ENCODE results near the gene ORC4. TPM values are rescaled to one million over a fixed set of nuclear protein-coding genes. Genes with fewer than 3 reads are reported as not detected.

The ORC4 gene
- total RNA-seq, 4 donors from 2014 or later, result 20.2 to 36.8 (median 26.1) TPM

- no peak overlapping the region for H3K27ac ChIP-seq (replicated peaks in 1 of 4)
- peaks cover 6 to 44% (median 16%) of the 10 kb centered on the region in 4 donors for H3K36me3 ChIP-seq
- H3K9me3 ChIP-seq, result no peaks in the 10 kb centered on the region
- intact Hi-C loops (cut with DNase I), result no loop called here
- no peak for TF ChIP-seq CTCF (IDR thresholded peaks at IDR 0.05)
- no peak for TF ChIP-seq POLR2AphosphoS5 (IDR thresholded peaks at IDR 0.05)
- TF ChIP-seq POLR2A (IDR thresholded peaks at IDR 0.05; ENCODE audit: low read depth), result no peak
- no peak for TF ChIP-seq EP300 (IDR thresholded peaks at IDR 0.05)
- no peak for DNase-seq (ENCODE audit: extremely low spot score)
- no peak overlapping the region for H3K4me3 ChIP-seq
- 87% methylated on average over 4 of the region's 4 CpGs for WGBS
- no peaks in the 10 kb centered on the region for H3K27me3 ChIP-seq
- peaks cover 9 to 30% (median 22%) of the 10 kb centered on the region in 4 donors for H3K4me1 ChIP-seq
These were observed 103.4 kb downstream of the ORC4 start for GRCh38 chr2:147917161-147917560.

- 82% methylated on average over 4 of the region's 4 CpGs for WGBS
- no peak for TF ChIP-seq POLR2AphosphoS5 (IDR thresholded peaks at IDR 0.05)
- no peak for TF ChIP-seq EP300 (IDR thresholded peaks at IDR 0.05)
- TF ChIP-seq CTCF (IDR thresholded peaks at IDR 0.05), result no peak
- no peak for TF ChIP-seq POLR2A (IDR thresholded peaks at IDR 0.05; ENCODE audit: low read depth)
- no peak overlapping the region for H3K4me3 ChIP-seq
- no peaks in the 10 kb centered on the region for H3K9me3 ChIP-seq
- peaks cover 6 to 44% (median 16%) of the 10 kb centered on the region in 4 donors for H3K36me3 ChIP-seq
- peaks cover 9 to 30% (median 22%) of the 10 kb centered on the region in 4 donors for H3K4me1 ChIP-seq
- no peak overlapping the region for H3K27ac ChIP-seq (replicated peaks in 1 of 4)
- intact Hi-C loops (cut with DNase I), result no loop called here
- DNase-seq (ENCODE audit: extremely low spot score), result no peak
- no peaks in the 10 kb centered on the region for H3K27me3 ChIP-seq
These were observed 103.8 kb downstream of the ORC4 start for GRCh38 chr2:147916723-147917122.

GRCh38 chr2:147916067-147916466 is 104.5 kb downstream of the ORC4 start:
- WGBS, result 100% methylated on average over 2 of the region's 2 CpGs
- no peak for TF ChIP-seq CTCF (IDR thresholded peaks at IDR 0.05)
- no peak for TF ChIP-seq EP300 (IDR thresholded peaks at IDR 0.05)
- no peak for TF ChIP-seq POLR2A (IDR thresholded peaks at IDR 0.05; ENCODE audit: low read depth)
- TF ChIP-seq POLR2AphosphoS5 (IDR thresholded peaks at IDR 0.05), result no peak
- Histone ChIP-seq H3K27ac (replicated peaks in 1 of 4) (no peak overlapping the region), H3K4me1 (peaks cover 9 to 35% (median 28%) of the 10 kb centered on the region in 4 donors), H3K27me3 (no peaks in the 10 kb centered on the region), H3K36me3 (peaks cover 6 to 38% (median 14%) of the 10 kb centered on the region in 4 donors), H3K4me3 (no peak overlapping the region), H3K9me3 (no peaks in the 10 kb centered on the region)
- no peak for DNase-seq (ENCODE audit: extremely low spot score)
- intact Hi-C loops (cut with DNase I), result no loop called here

GRCh38 chr2:147913701-147914480 is 106.6 kb downstream of the ORC4 start:
- no peaks in the 10 kb centered on the region for H3K9me3 ChIP-seq

More at GRCh38 chr2:147913701-147914480, 106.6 kb downstream of the ORC4 start:
- Histone ChIP-seq H3K4me3 (no peak overlapping the region), H3K27me3 (no peaks in the 10 kb centered on the region), H3K27ac (replicated peaks in 1 of 4) (no peak overlapping the region), H3K36me3 (peaks cover 0 to 25% (median 5%) of the 10 kb centered on the region in 4 donors), H3K4me1 (peaks cover 9 to 45% (median 39%) of the 10 kb centered on the region in 4 donors)
- intact Hi-C loops (cut with DNase I), result no loop called here
- no peak for TF ChIP-seq CTCF (IDR thresholded peaks at IDR 0.05)
- no peak for TF ChIP-seq POLR2A (IDR thresholded peaks at IDR 0.05; ENCODE audit: low read depth)
- TF ChIP-seq EP300 (IDR thresholded peaks at IDR 0.05), result no peak
- TF ChIP-seq POLR2AphosphoS5 (IDR thresholded peaks at IDR 0.05), result no peak
- DNase-seq (ENCODE audit: extremely low spot score), result no peak
- 35% methylated on average over 3 of the region's 3 CpGs for WGBS
